NCI-H510A (cell line): Measurements from ENCODE around the gene RHBDL3.

Source experiments
- DNase-seq: peaks from one replicate; lab custom pipeline; 2025; lab: John Stamatoyannopoulos, UW

The RHBDL3 gene

DNA sequence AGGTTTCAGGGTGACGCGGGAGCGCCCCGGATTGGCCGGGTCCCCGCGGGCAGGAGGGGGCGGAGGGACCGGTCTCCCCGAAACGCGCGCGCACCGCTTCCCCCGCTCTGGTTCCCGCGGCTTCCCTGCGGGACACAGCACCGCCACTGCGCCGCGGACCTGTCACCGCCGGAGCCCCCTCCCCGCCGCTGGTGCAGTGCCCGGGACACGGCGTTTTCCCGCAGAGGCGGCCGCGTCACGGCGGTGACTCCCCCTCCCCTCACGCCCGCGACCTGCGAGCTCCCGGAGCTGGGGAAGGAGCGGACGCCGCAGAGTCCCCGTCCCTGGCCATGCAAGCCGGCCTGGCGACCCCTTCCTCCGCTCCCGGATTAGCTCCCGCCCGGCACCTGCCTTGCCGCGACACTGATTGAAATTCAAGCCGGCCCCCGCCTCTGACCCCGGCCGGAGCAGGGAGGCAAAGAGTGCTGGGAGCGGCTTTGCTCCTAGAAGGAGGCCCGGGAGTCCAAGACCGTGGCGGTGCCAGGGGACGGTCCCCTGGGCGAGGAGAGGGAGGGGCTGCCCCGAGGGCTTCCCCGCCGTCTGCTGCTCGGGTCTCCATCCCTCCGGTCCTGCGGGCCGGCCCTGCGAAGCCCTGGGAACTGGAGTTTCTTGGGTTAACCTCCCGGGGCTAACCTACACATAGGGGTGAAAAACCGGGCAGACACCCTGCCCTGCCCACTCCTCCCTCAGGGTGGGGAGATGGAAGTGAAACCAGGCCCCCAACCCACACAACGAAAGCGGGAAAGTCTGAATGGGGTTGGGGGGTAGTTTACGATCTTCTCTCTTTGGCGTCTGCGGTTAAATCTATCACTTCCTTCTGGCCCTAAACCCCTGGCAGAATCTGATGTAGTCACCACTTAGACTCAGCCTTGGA, 1.0 kb downstream of the RHBDL3 start:
- no peak for DNase-seq

DNA sequence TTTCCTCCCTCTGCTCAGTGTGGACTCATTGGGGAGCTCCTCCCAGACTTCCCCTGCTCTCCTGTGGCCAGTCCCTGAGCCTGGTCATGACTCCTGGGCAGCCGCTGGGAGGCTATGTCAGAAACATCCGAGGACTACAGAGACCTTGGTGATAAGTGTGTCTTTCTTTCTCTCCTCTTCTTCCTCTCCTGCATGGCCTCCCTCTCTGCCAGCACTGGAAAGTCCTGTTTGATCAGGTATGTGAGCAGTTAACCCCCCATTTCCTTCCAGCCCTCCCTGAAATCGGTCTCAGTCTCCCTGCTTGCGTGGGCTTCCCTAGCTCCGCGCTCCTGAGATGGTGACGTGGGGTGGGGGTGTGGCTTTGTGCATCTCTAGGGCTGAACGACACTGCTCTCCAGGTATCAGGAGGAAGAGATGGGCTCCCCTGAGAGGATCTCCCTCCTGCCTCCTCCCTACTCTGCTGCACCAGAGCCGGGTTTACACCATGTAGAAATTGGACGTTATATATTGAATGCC, 2.1 kb downstream of the RHBDL3 start:
- no peak for DNase-seq

DNA sequence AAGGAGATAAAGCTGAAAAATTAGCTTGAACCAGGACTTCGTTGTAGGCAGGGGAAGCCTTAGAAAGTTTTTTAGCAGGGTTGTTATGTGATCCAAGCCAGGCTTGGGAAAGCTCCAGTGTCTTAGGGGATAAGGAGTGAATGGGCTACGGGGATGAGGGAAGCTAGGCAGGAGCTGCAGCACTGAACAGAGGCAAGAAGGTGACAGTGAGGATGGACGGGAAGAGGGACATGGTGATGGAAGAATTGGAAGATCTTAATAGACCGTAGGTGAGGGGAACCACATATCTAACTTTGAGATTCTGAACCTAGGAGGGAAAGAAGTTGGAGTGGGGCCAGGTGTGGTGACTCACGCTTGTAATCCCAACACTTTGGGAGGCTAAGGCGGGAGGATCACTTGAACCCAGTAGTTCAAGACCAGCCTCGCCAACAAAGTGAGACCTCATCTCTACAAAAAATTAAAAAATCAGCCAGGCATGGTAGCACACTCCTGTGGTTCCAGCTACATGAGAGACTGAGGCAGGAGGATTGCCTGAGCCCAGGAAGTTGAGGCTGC, 3.2 kb downstream of the RHBDL3 start:
- DNase-seq = no peak

DNA sequence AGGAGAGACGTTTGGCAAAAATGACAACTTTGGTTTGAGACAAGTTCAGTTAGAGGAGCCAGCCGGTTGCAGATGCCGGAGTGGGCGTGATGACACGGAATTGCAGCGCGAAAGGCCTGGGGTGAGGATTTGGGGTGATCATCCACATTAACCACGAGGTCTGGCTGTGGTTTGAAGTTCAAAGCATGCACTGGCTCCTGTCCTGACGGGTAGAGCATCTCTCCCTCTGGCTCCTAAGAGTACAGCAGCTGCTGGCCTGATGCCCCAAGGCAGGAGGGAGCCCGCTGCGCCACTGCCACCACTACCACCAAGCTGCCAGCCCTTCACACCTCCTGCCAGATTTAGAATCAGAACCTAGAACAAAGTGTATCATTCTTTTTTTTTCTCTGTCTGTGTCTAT, 3.7 kb downstream of the RHBDL3 start:
- no peak for DNase-seq

DNA sequence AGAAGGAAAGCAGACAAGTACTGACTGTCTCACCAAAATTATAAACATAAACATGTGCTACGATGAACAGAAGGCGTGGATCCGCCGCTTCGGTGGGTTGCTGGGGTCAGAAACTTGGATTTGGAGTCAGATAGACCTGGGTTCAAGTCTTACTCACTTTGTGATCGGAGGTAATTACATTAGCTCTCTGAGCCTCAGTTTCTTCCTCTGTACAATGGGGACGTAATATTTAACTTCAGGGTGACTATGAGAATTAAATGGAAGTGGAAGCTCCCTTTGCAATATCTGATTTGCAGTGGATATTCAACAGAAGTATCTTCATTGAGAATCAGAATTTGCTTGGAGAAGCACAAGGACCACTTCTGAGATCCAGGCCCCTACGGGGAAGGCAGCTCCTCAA, 6.2 kb downstream of the RHBDL3 start:
- DNase-seq = no peak

DNA sequence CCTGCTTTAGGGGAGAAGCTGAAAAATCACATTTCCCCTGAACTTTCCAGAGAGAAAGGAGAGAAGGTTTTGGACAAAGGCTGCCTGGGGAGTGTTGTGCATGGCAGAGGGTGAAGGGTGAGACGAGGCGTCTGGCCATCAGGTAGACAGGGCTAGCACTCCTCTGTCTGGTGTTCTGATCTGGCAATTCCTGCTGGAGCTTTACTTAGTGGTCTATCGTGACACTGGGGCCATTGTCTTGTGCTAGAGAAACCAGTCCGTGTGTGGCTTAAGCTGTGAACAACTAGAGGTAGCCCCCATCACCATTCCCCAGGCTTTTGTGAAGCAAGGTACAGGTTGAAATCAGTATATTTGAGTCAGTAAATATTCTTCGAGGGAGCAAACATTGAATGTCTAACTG, 8.5 kb downstream of the RHBDL3 start:
- DNase-seq = no peak

DNA sequence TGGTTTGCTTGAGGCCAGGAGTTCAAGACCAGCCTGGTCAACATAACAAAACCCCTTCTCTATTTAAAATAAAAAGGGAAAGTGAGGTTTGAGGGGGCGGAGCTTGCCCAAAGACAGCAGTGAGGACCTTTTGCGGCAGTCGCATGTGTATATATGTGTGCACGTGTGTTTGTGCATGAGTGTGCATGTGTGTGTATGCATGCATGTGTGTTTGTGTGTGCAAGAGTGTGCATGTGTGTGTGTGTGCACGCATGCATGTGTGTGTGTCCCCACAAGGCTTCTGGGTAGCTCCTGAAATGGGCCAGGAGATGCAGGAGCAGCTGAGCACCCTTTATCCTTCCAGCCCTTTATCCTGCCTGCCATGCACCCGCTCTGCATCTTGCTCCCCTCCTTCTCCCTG, 9.0 kb downstream of the RHBDL3 start:
- DNase-seq = no peak

DNA sequence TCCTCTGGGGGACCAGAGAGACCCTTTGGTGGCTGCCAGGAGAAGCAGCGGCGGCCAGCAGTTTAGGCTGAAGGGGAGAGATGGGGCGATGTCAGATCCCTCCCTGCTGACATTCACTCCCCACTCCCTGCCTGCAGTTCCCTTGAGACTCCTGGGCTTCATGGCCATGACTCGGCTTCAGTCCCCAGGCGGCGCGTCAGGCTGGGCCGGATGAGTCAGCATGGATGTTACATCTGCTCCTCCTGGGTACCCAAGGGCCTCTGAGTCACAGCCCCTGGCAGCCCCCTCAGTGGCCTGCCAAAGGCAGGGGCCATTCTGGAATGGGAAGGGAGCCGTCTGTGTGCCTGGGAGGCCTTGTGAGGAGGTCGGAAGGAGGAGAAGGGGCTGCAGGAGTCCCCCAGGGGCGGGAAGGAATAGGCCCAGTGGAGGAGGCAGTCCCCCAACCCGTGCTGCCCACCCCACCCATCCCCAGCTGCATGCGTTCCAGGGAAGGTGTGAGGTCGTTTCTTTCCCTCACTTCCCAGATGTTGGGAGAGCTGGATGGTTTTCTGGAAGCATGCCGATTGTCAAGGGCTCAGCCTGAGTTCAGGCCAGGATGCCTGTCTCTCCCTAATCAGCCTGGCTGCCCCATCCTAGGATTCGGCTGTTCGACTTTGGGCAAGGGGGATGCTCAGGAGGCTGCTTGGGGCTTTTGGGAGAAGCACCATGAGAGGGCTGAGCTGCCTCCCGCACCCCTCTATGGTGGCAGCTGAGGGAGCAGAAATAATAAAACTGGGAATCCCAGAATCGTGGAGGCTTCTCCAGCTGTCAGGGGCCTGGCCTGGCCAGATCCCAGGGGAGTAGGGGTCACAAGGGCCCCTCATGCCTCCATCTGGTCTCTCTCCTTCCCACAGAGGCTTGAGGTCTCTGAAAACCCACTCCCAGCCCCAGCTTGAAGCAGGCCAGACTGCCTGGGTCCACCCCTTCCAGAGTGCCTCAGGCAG, 9.7 kb downstream of the RHBDL3 start:
- DNase-seq = no peak

DNA sequence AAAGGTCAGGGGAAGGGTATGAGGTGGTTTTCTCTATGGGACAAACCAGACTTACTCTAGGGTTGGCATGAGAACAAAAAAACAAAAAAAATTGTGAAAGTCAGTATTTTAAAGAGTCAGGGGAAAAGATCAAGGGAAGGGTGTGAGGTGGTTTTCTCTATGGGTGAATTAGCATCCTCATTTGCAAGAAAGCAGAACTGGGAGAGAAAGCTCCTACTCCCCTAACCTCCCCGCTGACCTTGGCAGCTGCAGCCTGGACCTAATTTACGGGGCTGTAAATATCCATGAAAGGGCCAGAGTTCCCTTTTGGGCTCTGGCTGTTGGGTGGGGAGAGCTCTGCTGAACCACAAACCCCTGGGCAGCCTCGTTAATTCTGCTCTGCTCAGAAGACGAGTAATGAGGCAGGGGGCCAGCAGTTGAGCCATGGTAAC, 10.6 kb downstream of the RHBDL3 start:
- no peak for DNase-seq

DNA sequence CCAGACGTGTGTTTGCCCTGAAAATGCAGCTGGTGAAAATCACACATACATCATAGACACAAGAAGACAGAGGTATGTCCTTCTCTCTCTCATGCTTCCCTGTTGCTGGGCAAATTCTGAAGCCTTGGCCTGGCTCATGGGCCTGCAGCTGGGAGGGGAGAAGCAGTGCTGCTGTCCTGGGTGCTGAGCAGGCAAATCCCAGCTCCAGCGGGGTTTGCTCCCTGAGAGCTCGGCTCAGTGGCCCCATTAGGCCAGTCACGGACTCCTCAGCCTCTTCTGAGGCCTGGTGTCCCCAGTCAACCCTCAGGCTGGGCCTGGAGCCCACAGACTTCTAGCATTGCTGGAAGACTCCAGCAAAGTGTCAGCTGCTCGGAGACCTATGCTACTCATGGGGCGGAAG, 11.7 kb downstream of the RHBDL3 start:
- DNase-seq = no peak

DNA sequence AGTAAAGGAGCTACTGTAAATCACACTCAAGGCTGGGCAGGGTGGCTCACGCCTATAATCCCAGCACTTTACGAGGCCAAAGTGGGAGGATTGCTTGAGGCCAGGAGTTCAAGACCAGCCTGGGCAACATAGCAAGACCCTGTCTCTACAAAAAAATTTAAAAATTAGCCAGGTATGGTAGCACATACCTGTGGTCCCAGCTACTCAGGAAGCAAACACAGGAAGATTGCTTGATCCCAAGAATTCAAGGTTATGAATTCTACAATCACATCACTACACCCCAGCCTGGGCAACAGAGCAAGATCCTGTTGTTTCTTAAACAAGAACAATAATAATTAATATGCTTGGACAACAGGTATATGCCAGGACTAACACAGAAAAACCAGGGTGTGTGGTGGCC, 13.2 kb downstream of the RHBDL3 start:
- no peak for DNase-seq

DNA sequence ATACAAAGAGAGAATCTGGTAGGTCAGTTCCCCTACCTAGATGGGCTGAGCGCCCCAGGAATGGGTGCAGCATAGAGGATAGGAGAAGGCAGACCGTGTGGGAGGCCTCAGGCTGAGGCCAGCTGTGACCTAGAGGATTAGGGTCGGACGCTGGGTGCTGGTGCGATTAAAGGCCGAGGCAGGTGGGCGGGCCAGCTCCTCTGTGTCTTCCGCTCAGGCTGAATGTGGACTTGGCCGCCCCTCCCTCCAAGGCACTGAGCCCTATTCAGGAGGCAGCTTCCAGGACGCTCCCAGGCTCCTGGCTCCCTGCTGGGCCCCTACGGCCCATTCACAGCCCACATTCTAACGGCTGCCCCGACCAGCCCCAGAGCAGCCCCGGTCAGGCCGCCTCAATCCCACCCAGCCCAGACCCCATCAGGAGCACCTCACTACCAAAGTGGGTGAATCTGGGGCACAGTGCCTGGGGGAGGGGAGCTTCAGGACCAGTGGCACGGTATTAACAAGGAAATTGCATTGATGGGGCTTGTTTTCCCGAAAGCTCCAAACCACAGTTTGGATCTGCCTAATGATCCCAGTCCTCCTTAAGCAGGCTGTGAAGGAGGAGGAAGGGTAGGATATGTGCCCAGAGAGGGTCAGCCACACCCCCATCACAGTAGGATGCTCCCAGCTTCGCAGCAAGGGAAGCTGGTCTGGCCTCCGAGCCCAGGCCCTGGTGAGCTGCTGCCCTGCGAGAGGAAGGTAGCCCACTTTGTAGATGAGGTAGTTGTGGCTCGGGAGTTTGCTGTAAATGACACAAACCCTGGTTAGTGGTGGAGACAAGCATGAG, 14.5 kb downstream of the RHBDL3 start:
- DNase-seq = no peak

DNA sequence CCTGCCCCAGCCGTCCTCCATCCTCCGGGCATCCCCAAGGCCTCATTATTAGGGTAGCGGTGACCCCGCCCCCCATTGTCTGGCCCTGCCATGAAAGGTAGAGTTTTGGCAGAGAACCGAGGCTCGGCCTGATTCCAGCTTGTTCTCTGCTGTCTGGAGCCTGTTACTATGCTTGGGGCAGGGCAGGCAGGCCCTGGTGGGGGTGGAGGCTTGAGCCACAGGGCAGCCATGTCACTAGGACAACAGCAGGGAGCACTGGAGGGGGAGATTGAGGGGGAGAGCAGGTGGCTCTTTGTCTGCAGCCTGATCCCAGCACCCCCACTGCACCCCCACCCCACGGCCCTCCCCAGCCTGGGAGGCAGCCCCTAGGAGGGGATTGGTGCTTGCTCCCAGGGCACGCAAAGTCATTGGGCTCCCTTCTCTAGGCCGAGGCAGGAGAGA, 15.4 kb downstream of the RHBDL3 start:
- no peak for DNase-seq

DNA sequence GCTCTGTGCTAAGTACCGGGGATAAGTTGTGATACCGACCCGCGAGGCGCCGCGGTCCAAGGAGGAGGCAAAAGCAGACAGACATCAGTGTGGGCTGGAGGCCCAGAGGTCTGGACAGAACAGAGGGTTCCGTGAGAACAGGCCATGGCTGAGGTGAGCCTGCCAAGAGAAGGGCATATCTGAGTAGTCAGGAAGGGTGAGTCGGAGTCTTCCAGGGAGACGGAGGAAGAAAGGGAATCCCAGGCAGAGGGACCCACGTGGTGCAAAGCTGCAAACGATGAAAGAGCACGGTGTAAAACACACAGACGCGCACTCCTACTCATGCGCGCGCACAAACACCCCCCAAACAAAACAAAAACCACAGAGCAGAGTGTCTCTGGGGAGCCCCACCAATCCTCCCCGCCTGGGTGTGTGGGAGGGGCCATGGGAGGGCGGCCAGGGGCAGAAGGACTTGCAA, 18.1 kb downstream of the RHBDL3 start:
- DNase-seq = no peak

DNA sequence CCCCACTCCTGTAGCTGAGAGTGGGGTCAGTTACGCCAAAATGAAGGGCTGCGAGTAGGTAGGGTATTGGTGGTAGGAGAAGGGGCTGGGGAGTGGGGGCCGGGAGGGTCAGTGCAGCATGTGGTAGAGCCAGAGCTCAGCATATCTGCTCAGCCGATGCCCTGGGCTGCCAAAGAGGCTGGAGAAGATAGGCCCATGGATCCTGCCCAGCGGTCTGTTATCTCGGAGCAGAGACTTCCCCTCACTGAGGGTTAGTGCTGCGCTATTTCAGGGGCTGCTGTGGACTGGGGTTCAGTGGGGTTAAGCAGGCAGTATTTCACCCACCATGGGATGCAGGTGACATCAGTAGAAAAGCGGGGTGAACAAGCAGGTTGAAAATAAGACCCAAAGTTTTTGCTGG, 19.7 kb downstream of the RHBDL3 start:
- DNase-seq = no peak

DNA sequence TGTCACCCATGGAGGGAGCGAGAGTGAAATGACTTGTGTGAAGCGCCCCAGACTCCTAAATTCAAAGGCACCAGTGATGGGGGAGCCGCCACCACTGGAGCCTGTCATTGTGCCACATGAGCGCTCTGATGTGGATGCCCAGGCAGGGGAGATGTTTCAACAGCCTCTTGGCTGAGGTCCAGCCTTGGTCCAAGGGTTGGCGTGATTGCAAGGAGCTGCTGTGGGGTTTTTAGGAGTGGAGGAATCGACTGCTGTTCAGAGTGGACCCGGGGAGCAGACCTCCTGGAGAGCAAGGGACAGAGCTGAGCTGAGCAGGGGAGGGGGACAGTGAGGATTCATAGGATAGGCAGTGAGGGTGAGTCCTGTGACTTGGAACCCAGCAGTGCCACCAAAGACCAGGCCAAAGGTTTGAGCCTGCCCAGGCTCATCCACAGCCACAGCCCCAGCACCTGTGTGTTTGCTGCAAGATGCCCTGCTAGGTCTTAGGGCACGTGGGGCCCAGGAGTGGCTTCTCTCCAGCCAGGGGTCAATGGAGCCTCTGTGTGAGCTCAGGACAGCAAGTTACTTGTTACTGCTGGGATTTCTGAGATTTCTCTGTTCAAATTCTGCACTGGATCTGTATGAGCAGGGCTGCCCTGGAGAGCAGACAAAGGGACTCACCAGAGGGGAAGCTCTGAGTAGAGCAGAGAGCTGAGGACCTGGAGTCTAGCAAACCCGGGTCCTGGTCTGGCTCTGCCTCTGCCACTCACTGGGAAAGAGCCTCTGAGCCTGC, 20.3 kb downstream of the RHBDL3 start:
- DNase-seq = no peak

DNA sequence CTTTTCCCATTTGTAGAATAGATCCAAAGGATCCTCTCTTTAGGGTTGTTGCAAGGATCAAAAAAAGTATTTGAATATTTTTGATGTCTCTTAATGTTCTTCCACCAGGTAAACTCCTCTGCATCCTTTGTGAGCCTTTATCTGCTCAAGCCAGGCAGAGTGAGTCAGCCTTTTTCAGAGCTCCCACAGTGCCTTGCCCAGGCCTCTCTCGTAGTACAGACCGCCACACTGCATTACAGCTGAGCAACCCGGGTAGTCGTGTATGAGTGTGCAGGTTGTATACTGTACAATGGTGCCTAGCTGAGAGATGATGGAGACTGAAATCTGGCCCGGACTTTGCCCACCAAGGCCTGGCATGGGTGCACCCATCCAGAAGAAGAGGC, 20.9 kb downstream of the RHBDL3 start:
- DNase-seq = no peak

DNA sequence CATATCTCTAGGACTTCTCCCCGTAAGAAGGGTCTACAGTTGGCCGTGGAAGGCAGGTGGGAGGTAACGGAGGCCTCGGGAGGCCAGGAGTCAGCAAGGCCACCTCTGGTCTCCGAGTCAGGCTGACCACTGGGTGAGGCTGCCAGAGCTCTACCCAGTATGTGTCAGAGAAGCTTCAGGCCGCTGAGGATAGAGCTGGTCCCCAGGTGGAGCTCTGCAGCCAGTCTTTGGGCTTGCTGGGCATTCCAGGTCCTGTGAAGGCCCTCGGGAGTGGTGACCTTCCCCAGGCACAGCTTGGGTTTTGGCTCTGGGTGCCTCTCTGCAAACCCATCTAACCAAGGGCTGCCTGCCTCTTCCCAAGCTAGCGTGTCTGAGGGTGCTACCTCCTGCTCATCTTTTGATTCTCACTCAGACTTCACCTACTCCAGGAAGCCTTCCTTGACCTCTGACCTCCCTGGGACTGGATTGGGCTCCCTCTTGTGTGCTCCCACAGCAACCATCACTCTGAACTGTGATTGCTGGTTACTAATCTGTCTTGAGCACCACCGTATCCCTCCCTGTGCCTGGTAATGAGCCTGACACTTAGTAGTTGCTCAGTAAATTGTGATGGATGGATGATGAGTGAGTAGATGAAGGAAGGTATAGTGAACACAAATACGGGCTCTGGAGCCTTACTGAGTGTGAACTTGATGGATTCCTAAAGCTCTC, 22.3 kb downstream of the RHBDL3 start:
- DNase-seq = no peak

DNA sequence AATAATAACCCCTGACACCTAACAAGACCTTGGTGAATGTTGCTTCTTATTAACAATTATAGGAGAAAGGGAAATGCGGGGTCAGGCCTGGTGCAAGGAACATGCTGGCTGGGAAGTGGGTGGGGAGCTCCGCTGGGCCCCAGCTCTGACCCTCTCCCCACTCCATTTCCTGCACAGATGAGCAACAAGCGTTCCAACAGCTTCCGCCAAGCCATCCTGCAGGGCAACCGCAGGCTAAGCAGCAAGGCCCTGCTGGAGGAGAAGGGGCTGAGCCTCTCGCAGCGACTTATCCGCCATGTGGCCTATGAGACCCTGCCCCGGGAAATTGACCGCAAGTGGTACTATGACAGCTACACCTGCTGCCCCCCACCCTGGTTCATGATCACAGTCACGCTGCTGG, 23.0 kb downstream of the RHBDL3 start:
- DNase-seq = no peak
